GM12892 (cell line): ENCODE data around the gene ATP11A.

Source experiments
- DNase-seq: peaks from one replicate; pipeline ENCODE4 v3.0.0; 2011; ENCODE audit not compliant: insufficient read length
- FAIRE-seq: peaks from 2 replicates; lab custom pipeline; 2011; peaks lifted over from hg19 to GRCh38; lab: Jason Lieb, UNC
- POLR2A ChIP-seq: IDR thresholded peaks from 2 replicates; pipeline ENCODE4 v1.6.1; 2011; ENCODE audit warnings: low read depth, low read length, control low read depth
- POLR2AphosphoS5 ChIP-seq: IDR thresholded peaks from 2 replicates; pipeline ENCODE4 v1.6.1; 2011; ENCODE audit warnings: low read depth, low read length, control low read depth
- TAF1 ChIP-seq: IDR thresholded peaks from 2 replicates; pipeline ENCODE4 v1.6.1; 2011; ENCODE audit warnings: low read depth, mild to moderate bottlenecking, control low read depth, low read length, borderline replicate concordance

Gene ATP11A

DNA sequence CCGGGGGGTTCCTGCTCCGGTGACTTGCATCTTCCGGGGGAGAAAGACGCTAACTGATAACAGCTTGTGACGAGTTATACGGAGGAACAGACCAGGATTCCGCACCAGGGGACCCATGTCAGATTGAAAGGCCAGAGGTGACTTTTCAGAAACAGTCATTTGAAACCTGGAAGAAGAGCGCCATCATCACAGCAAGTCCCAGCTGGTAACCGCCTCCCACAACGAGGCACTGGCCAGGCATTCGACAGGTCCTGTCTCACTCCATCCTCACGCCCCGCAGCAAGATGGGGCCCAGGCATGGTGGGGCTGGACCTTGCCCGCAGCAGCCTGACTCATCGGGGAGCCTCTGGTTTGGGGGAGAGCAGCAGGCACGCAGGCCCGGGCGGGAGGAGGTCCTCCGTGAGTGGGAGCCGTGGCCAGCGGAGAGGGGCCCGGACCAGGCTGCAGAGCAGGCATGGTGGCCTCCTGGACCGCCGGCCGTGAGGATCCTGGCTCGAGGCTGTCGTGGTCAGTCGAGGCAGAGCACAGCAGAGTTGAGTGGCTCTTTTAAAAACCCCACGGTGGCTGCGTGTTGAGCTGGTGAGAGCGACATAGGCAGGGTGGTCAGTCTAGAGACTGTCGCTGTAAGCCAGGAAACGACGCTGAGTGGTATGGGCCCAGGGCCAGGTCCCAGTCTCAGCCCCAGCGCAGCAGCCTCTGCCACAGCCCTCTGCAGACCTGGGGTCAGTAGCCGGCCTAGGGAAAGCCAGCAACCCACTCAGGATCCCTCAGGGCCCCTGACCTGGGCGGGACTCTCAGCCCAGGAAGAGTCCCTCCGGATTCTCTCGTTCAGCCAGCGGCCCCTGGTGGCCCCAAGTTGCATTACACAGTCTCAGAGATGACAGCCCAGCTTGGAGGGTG lies 184.3 kb downstream of the ATP11A start:
- DNase-seq (peak; percentile 90), FAIRE-seq (peak; percentile 89)
- TF ChIP-seq TAF1 (no peak), POLR2A (no peak), POLR2AphosphoS5 (peak; percentile 42; the same call in 1 of the 2 replicates)

DNA sequence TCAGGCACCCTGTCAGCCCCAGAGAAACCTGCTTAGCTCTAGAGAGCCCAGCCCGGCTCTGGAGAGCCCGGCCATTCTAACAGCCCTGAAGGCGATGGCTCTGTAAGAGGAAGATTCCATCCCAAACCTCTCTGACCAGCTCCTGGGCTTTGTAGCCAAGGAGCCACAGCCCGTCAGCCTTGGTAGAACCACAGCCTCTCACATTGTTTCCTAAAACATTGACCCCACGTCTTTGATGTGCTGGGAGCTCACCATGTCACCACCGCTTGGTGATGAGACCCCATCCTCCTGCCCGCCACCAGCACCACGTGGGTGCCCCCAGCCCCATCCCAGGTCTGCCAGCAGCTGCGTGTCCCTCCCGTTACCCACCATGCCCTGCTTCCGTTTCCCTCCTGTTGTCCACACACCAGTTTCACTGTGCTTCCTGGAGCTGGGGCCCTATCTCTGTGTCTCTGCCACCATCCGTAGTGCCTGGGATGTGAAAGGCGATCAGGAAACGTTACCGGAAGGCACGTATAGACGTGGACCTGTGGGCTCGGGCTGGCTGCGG lies 185.0 kb downstream of the ATP11A start:
- FAIRE-seq (peak; percentile 33), DNase-seq (no peak)

DNA sequence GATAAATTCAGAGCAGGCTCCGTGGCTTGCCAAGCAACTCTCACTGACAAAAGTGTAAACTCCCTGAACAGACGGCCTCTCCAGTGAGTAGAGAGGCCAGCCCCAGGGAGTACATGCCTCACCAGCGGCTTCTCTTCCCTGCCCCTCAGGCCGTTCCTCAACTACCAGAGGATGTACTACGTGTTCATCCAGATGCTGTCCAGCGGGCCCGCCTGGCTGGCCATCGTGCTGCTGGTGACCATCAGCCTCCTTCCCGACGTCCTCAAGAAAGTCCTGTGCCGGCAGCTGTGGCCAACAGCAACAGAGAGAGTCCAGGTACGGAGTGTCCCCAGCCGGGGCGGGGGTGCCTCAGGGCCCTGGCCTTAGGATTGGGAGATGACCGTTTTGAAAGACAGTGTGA lies 185.8 kb downstream of the ATP11A start:
- no peak for FAIRE-seq
- DNase-seq = no peak
- no peak for TF ChIP-seq POLR2AphosphoS5
- TF ChIP-seq TAF1 = no peak
- no peak for TF ChIP-seq POLR2A

More for the DNA sequence above, 185.0 kb downstream of the ATP11A start:
- no peak for TF ChIP-seq POLR2AphosphoS5

DNA sequence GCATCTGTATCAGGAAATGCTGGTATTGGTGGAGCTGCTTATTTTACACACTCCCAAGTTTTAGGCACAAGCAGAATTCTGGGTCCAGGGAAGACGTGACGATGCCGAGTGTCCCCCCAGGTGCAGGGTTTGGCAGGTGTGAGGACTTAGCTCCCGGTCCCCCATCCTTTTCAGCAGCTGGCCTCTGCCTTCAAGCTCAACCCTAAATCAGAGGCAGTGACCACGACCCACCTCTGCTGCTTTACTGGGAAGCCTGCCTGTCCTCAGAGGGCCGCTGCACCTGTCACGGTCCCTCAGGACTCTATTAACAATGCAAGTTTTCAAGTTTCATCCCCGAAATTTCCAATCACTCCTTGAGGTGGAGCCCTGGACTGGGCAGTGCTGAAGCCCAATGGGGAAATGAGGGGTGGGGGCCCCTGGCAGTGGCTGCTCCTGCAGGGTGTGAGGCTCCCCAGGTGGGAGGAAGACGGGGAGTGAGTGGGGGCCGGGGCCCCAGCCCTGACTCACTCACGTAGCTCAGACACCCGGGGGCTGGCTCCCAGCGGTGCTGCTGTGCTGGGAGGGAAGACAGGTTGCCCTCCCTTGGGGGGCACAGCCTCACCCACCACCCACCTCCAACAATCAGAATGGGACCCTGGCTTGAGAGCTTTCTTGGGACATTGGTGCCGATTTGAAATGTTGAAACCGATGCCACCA lies 186.6 kb downstream of the ATP11A start:
- FAIRE-seq = no peak
- DNase-seq = no peak
- TF ChIP-seq POLR2AphosphoS5 (no peak), POLR2A (no peak), TAF1 (no peak)

DNA sequence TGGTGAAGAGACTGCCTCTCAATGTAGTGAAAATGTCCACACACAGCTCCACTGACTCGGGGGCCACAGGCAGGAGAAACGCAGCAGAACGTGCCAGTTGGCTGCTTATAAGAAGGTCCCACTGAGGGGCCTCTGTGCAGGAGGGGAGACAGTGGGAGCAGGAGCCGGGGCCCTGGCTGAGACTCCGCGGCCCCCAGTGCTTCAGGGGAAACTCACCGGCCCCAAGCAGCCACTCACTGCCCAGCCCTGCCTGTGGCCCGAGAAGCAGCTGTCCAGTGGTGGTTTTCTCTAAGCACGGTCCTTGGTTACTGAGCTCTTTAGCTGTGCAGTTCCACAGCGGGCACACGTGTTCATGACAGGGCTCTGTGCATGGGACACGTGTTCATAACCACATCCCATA lies 187.2 kb downstream of the ATP11A start:
- DNase-seq = no peak
- no peak for FAIRE-seq
- TF ChIP-seq POLR2AphosphoS5 = no peak
- TF ChIP-seq TAF1 = no peak
- no peak for TF ChIP-seq POLR2A

DNA sequence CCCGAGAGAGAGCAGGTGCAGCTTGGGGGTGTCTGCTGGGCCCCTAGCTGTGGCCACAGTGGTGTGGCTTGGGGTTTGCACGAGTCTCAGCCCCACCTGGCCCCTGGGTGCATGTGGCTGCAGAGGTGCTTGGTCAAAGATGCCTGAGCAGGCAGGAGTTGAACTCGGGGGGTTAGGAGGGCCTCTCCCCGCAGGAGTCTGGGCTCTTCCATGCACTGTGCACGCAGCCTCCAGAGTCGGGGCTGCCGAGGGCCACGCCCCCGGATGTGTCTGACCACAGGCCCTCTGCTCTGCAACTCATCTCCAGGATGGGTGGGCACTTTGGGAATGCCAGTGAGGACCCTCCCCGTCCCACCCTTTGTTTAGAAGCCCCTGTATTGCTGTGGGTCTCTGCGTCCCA lies 187.7 kb downstream of the ATP11A start:
- TF ChIP-seq POLR2A (no peak), POLR2AphosphoS5 (no peak)
- no peak for DNase-seq
- no peak for FAIRE-seq

DNA sequence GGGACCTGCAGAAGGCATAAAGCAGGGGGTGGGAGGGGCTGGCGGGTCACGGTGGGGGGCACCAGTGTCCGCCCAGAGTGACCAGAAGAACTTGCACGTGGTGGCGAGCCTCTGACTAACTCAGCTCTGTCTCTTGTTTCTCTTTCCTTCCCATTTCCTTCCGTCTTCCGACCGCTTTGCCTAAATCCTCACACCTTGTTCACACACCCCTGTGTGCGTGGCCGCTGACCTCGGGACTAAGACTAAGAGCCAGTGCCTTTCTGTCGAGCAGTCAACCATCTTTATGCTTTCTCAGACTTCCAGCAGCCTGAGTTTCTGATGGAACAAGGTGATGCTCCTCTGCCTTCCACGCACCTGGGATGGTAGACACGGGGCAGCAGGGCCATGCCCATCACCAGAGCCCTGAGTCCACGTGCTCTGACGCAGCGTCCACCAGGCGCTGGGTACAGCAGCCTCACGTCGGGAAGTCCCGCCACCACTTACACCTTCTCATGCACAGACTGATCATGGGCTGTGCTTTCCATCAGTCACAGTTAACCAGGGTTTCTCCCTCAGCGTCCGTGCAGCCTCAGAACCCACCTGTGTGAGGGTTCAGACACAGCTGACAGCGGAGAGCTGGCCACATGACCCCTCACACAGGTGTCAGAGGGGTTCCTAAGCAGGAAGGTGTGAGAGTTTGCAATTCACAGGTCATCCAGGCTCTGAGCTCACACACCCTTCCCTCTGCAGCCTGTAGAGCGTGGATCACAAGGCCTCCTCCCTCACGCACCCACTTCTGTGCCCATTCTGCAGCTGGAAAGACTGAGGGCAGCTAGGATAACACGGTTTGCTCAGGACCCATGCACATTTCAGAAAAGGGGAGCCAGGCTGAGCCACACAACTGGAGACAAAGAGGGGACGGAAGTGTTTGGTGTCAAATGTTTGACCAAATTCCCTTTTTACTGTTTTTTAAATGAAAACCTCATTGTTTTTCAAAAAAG lies 188.4 kb downstream of the ATP11A start:
- FAIRE-seq (no peak), DNase-seq (no peak)
- TF ChIP-seq POLR2AphosphoS5 = no peak
- no peak for TF ChIP-seq POLR2A
- no peak for TF ChIP-seq TAF1

DNA sequence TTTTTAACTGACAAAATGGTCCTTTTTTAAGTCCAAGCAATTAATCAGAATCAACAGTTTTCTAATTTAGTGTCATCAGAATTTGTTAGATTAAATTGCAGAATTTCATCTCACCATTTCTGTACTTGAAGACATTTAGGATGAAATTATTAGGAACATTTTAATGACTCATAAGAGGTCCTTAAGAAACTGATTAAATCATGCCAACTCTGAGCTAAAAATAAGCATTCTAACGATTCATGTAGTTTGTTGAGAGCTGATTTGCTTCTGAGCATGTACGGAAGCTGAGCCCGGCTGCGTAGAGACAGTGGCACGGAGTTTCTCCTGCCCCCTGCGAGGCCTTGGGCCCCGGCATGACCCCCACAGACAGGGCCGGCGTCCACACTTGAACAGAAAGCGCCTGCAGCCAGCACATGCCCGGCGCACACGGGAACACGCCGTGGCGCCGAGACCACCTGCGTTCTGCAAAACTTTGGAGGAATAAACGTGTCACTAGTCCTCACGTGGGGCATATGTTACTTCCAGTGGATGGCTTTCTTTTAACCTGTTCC lies 189.5 kb downstream of the ATP11A start:
- FAIRE-seq (no peak), DNase-seq (no peak)
- TF ChIP-seq POLR2A (no peak), POLR2AphosphoS5 (no peak), TAF1 (no peak)

DNA sequence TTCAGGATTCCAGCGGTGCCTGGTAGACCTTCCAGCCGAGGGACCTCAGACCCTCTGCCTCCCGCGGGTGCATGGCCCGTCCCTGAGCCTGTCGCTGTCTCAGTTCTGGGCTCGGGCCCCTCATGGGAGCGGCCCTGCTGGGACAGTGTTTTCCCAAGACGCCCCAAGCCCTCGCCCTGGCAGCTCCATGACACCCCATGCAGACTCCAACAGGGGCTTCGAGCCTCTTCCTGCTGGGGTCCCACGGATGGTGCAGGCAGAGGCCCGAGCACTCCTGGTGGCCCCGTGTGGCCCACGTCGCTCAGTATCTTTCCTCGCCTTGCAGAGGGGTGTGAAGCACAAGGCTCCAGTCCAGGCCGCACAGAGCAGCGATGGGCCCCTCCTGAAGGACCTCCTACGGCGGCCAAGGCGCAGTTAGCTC lies 190.4 kb downstream of the ATP11A start:
- DNase-seq (no peak), FAIRE-seq (no peak)
- no peak for TF ChIP-seq POLR2AphosphoS5
- no peak for TF ChIP-seq POLR2A
- TF ChIP-seq TAF1 = no peak

DNA sequence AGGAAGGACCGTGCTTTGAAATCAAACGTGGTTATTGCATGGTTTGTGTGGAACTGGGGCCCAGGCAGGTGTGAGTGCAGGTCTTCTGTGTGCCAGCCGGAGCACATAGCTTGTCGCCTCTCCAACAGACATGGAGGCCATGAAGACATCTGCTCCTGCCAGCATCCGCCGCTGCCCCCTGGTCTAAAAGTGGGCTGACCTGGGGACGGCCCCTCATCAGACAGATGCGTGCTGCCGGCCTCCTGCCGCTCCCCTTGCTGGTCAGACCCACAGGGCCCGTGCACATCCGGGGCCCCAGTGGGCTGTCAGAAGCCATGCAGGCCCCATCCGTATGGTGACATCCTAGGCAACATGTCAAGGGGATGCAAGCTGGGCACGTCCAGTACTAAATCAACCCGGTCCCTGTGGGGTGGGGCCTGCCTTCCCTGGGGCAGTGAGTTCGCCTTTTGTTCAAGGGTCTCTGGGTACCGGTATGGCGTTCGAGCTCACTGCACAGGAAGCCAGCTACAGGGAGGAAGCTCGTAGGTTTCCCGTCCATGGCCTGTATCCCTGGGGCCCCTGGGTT lies 191.2 kb downstream of the ATP11A start:
- FAIRE-seq (no peak), DNase-seq (no peak)
- TF ChIP-seq POLR2A = no peak
- TF ChIP-seq TAF1 = no peak
- TF ChIP-seq POLR2AphosphoS5 = no peak
